ENCODE results near the gene APMAP.

- TF ChIP-seq TAF1 (IDR thresholded peaks at IDR 0.05; ENCODE audit: borderline replicate concordance, insufficient read depth, low read length) (no peak), POLR2AphosphoS5 (IDR thresholded peaks at IDR 0.05; ENCODE audit: low read depth, low read length) (no peak), SIN3A (IDR thresholded peaks at IDR 0.05; ENCODE audit: borderline replicate concordance, insufficient read depth, low read length) (no peak)
- TF ChIP-seq, protein P1, sequence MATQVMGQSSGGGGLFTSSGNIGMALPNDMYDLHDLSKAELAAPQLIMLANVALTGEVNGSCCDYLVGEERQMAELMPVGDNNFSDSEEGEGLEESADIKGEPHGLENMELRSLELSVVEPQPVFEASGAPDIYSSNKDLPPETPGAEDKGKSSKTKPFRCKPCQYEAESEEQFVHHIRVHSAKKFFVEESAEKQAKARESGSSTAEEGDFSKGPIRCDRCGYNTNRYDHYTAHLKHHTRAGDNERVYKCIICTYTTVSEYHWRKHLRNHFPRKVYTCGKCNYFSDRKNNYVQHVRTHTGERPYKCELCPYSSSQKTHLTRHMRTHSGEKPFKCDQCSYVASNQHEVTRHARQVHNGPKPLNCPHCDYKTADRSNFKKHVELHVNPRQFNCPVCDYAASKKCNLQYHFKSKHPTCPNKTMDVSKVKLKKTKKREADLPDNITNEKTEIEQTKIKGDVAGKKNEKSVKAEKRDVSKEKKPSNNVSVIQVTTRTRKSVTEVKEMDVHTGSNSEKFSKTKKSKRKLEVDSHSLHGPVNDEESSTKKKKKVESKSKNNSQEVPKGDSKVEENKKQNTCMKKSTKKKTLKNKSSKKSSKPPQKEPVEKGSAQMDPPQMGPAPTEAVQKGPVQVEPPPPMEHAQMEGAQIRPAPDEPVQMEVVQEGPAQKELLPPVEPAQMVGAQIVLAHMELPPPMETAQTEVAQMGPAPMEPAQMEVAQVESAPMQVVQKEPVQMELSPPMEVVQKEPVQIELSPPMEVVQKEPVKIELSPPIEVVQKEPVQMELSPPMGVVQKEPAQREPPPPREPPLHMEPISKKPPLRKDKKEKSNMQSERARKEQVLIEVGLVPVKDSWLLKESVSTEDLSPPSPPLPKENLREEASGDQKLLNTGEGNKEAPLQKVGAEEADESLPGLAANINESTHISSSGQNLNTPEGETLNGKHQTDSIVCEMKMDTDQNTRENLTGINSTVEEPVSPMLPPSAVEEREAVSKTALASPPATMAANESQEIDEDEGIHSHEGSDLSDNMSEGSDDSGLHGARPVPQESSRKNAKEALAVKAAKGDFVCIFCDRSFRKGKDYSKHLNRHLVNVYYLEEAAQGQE (IDR thresholded peaks at IDR 0.05; ENCODE audit: insufficient read depth in 1 of 2, low read depth in 2 of 2, low read length in 2 of 2): no peak
These were observed 37.5 kb downstream of the APMAP start for GRCh38 chr20:24955045-24955444.

Measured in PFSK-1 (cell line).